Right lobe of liver (tissue), 6 donors: ENCODE results near the gene LMAN2L. TPM values are rescaled to one million over a fixed set of nuclear protein-coding genes. Genes with fewer than 3 reads are reported as not detected.
A peak's percentile ranks its signal among the peaks of the same experiment; 100 is the strongest.

ENCODE experiments used
- ATAC-seq, 4 donors: fragments of 200-7000 bp; cut with Tn5 transposase; one replicate each; pipeline ENCODE4 v1.9.1; 2020; ENCODE audit warnings: mild to moderate bottlenecking in 4 of 4, moderate library complexity in 4 of 4
- DNase-seq, 3 donors: peaks; one replicate each; pipeline ENCODE4 v3.0.0-alpha.2; 2020
- H3K27ac ChIP-seq, 3 donors: fragments of 200-600 bp; one replicate each; pipeline ENCODE4 v1.8.0; 2022
- H3K27me3 ChIP-seq, 2 donors: fragments of 200-600 bp; one replicate each; pipeline ENCODE4 v1.8.0; 2022
- H3K36me3 ChIP-seq, 4 donors: fragments of 200-600 bp; sonication (generic) in 1 of 4; one replicate each; pipeline versions ENCODE4 v1.5.1 to v1.8.0; 2017 to 2022; ENCODE audit warnings: control low read depth in 1 of 4
- H3K4me1 ChIP-seq, 4 donors: fragments of 200-600 bp; sonication (generic) in 1 of 4; one replicate each; pipeline versions ENCODE4 v1.5.1 to v1.8.0; 2017 to 2022; ENCODE audit warnings: control low read depth in 1 of 4
- H3K4me3 ChIP-seq, 3 donors: fragments of 200-600 bp; one replicate each; pipeline ENCODE4 v1.8.0; 2022
- H3K9me3 ChIP-seq, 4 donors: fragments of 200-600 bp; sonication (generic) in 1 of 4; one replicate each; pipeline versions ENCODE4 v1.5.1 to v1.8.0; 2017 to 2022; ENCODE audit warnings: control low read depth in 1 of 4
- CTCF ChIP-seq, 4 donors: fragments of 200-600 bp in 3 of 4; fragments of 450-650 bp in 1 of 4; IDR thresholded peaks; one replicate each; pipeline versions ENCODE4 v1.5.1 to v1.8.0; 2016 to 2022; ENCODE audit warnings: antibody characterized with exemption in 4 of 4, mild to moderate bottlenecking in 2 of 4
- POLR2A ChIP-seq: fragments of 450-650 bp; IDR thresholded peaks from one replicate; pipeline ENCODE4 v1.6.1; 2017; ENCODE audit warnings: antibody characterized with exemption, mild to moderate bottlenecking
- WGBS: methylation state at CpG from one replicate; pipeline ENCODE4 v1.1.6; 2018; ENCODE audit warnings: low coverage, low lambda C conversion rate; ENCODE audit not compliant: insufficient coverage; ENCODE audit errors: missing lambda C conversion rate; 5-methylcytosine and 5-hydroxymethylcytosine counted together
- intact Hi-C, 2 donors: fragments of 100-400 bp; cut with DNase I; formaldehyde crosslinking; loops; one replicate each; pipeline versions ENCODE4 v1.11.2 to v1.14.1; 2022
- long read RNA-seq: library from polyadenylated mRNA; unstranded; transcript quantifications from one replicate; pipeline ENCODE4 v2.0.0, GENCODE V29; 2019
- total RNA-seq, 6 experiments: library from RNA; depleted of rRNA in 2 of 6; stranded (reverse); fragments of >200 nt in 2 of 6; fragmentation: NEBNext Ultra II Directional in 3 of 6; extraction: Animal tissue kit (Norgen Biotek cat#: 25700) in 3 of 6; gene quantifications; one replicate each; pipeline versions ENCODE4 v1.1.0 to v1.2.4, GENCODE V29; 2016 to 2023
- donor health status: DM: no; HTN: yes; CAD: no.
- donor health status: DM: no; HTN: no; CAD: no.
- donor health status: DM: no; HTN: no; CAD: no.
- donor health status: DM: no; HTN: yes; CAD: no.
- donor health status: DM: no; HTN: yes; CAD: no.

LMAN2L gene
- total RNA-seq, result 10 to 100 TPM in 3 of 6 experiments, 1 to 10 TPM in 3; 5.5 to 17.8 (median 11.3) TPM
- long read RNA-seq, transcript LMAN2L-201 (8 exons, 2,397 nt), result major isoform, 7 of 8 reads
- long read RNA-seq, partial matches to known transcripts, result 1 of 8 reads
- long read RNA-seq, other reads (novel, unspliced or antisense), result 0 of 8 reads

- TF ChIP-seq POLR2A (peak; percentile 37), CTCF (IDR thresholded peaks at IDR 0.05) (no peak)
- H3K4me3 ChIP-seq, result peak within 1 kb of the TSS; percentile 55 to 79 (median 73)
- H3K9me3 ChIP-seq, result no peaks in the 10 kb centered on the region
- intact Hi-C loops, result no loop called here
- peak; percentile 98 to 100 (median 99) for ATAC-seq
- H3K27me3 ChIP-seq, result no peaks in the 10 kb centered on the region
- peaks cover 0 to 22% (median 2%) of the 10 kb centered on the region in 4 donors for H3K4me1 ChIP-seq
- 2% methylated on average over 35 of the region's 43 CpGs for WGBS
- DNase-seq, result peak; percentile 96 to 98 (median 97)
- peak within 1 kb of the TSS; percentile 57 to 71 (median 64) for H3K27ac ChIP-seq
- H3K36me3 ChIP-seq, result peaks cover 0 to 18% (median 2%) of the 10 kb centered on the region in 4 donors
These were observed at the start of gene LMAN2L for GRCh38 chr2:96739633-96740428. Gene LMAN2L (minus strand): TSS chr2:96740064. CDS start chr2:96740040, 24 bp downstream.

GRCh38 chr2:96789245-96789617 is 49.4 kb upstream of the LMAN2L start:
- TF ChIP-seq CTCF (IDR thresholded peaks at IDR 0.05) (no peak), POLR2A (no peak)
- H3K9me3 ChIP-seq, result no peaks in the 10 kb centered on the region
- no peak for ATAC-seq
- H3K4me3 ChIP-seq, result no peak overlapping the region
- H3K36me3 ChIP-seq, result no peaks in the 10 kb centered on the region
- intact Hi-C loops, result no loop called here
- WGBS, result 70% methylated on average over 2 of the region's 6 CpGs
- no peak for DNase-seq
- H3K27ac ChIP-seq, result no peak overlapping the region
- H3K4me1 ChIP-seq, result peaks cover 0 to 28% (median 5%) of the 10 kb centered on the region in 4 donors
- no peaks in the 10 kb centered on the region for H3K27me3 ChIP-seq

GRCh38 chr2:96788442-96789244 is 48.8 kb upstream of the LMAN2L start:
- Histone ChIP-seq H3K9me3 (no peaks in the 10 kb centered on the region), H3K4me1 (peaks cover 0 to 28% (median 5%) of the 10 kb centered on the region in 4 donors), H3K4me3 (no peak overlapping the region), H3K27ac (peak overlapping the region in 1 of 3 donors; percentile 65), H3K27me3 (no peaks in the 10 kb centered on the region), H3K36me3 (no peaks in the 10 kb centered on the region)
- DNase-seq (peak; percentile 79 to 91 (median 84)), ATAC-seq (peak; percentile 84 to 97 (median 94))
- 75% methylated on average over 9 of the region's 17 CpGs for WGBS
- intact Hi-C loops, result no loop called here
- no peak for TF ChIP-seq CTCF (IDR thresholded peaks at IDR 0.05)
- no peak for TF ChIP-seq POLR2A

GRCh38 chr2:96787411-96787810 is 47.5 kb upstream of the LMAN2L start:
- ATAC-seq (no peak), DNase-seq (no peak)
- WGBS, result 90% methylated on average over 2 of the region's 3 CpGs
- TF ChIP-seq POLR2A, result no peak
- TF ChIP-seq CTCF (IDR thresholded peaks at IDR 0.05), result no peak
- H3K27ac ChIP-seq, result peak overlapping the region in 1 of 3 donors; percentile 65
- H3K4me1 ChIP-seq, result peaks cover 0 to 28% (median 5%) of the 10 kb centered on the region in 4 donors
- intact Hi-C loops, result no loop called here
- H3K4me3 ChIP-seq, result no peak overlapping the region
- H3K9me3 ChIP-seq, result no peaks in the 10 kb centered on the region
- H3K27me3 ChIP-seq, result no peaks in the 10 kb centered on the region
- no peaks in the 10 kb centered on the region for H3K36me3 ChIP-seq
